Activated T-cell treated with anti-CD3 and anti-CD28 coated beads, Interleukin-2, amount 50 U/mL, for 48 hours (primary cell): ENCODE measurements around the gene ITGAX.

Source experiments
- DNase-seq, 2 experiments: peaks; one replicate each; pipeline ENCODE4 v3.0.0-alpha.2; 2020

ITGAX gene

DNA sequence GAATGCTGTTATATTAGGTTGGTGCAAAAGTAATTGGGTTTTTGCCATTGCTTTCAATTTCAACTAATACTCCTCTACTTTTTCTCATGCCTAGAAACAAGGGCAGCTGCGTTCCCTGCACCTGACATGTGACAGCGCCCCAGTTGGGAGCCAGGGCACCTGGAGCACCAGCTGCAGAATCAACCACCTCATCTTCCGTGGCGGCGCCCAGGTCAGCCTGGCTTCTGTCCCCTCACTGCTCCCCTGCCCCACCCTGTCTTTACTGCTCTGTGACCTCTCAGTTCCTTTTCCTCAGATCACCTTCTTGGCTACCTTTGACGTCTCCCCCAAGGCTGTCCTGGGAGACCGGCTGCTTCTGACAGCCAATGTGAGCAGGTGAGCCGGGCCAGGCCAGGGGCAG is 21.7 kb downstream of the ITGAX start:
- no peak for DNase-seq

DNA sequence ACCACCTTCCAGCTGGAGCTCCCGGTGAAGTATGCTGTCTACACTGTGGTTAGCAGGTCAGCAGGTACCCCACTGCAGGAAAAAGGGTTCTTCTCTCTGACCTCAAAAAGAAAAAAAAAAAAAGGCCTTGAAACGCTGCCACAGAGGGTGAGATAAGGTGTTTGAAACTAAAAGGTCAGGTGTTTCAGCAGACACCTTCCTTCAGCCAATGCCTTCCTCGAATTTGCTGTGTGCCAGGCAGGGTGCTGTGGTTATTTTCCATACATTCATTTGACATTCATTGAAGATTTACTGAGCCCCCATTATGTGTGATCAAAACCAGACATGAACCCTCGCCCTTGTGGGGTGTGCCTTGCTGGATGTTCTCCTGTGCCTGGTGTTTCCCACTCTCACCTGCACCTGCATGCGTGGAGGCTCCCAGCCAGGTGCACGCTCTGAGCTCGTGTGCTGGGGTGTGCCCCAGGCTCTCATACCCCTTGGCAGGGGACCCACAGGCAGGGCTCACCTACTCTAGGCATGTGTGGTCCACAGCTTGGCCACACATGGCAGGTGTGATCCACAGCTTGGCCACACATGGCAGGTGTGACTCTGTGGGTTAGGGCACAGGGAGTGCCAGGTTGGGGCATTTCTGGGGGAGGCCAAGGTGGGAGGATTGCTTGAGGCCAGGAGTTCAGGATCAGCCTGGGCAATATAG is 22.4 kb downstream of the ITGAX start:
- no peak for DNase-seq

DNA sequence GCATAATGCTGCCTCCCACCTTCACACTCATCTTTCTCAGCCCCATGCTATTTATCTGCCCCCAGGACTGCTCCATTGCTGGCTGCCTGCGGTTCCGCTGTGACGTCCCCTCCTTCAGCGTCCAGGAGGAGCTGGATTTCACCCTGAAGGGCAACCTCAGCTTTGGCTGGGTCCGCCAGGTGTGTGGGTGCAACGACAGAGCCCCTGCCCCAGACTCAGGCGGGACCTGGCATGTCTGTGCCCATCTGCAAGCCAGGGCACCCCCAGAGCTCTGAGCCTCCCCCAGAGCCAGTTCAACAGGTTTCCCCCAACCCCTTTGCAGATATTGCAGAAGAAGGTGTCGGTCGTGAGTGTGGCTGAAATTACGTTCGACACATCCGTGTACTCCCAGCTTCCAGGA is 25.2 kb downstream of the ITGAX start:
- DNase-seq = no peak

DNA sequence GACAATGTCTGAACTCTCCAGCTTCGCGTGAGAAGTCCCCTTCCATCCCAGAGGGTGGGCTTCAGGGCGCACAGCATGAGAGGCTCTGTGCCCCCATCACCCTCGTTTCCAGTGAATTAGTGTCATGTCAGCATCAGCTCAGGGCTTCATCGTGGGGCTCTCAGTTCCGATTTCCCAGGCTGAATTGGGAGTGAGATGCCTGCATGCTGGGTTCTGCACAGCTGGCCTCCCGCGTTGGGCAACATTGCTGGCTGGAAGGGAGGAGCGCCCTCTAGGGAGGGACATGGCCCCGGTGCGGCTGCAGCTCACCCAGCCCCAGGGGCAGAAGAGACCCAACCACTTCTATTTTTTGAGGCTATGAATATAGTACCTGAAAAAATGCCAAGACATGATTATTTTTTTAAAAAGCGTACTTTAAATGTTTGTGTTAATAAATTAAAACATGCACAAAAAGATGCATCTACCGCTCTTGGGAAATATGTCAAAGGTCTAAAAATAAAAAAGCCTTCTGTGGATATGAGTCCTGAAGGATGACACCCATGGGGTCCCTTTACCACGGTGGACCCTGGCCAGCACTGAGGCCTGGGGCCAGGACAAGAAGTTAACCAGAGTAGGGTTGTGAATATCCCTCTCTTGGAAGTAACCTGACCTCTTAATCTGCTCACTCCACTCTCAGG is 27.6 kb downstream of the ITGAX start:
- DNase-seq = peak; percentile 69 to 81

DNA sequence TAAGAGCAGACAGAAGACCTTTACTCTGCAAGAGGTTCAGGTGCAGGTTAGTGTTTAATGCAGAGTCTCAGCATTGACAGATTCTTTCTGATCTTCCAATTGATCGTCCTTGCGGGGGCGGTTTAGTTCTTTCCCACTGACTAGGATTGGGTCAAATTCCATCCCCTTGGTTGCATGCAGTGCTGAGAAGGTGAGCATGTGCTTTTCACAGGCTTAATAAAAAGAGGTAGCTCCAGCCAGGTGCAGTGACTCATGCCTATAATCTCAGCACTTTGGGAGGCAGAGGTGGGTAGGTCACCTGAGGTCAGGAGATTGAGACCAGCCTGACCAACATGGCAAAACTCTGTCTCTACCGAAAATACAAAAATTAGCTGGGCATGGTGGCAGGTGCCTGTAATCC is 30.7 kb downstream of the ITGAX start:
- DNase-seq = peak in 1 of 2 experiments; percentile 26

DNA sequence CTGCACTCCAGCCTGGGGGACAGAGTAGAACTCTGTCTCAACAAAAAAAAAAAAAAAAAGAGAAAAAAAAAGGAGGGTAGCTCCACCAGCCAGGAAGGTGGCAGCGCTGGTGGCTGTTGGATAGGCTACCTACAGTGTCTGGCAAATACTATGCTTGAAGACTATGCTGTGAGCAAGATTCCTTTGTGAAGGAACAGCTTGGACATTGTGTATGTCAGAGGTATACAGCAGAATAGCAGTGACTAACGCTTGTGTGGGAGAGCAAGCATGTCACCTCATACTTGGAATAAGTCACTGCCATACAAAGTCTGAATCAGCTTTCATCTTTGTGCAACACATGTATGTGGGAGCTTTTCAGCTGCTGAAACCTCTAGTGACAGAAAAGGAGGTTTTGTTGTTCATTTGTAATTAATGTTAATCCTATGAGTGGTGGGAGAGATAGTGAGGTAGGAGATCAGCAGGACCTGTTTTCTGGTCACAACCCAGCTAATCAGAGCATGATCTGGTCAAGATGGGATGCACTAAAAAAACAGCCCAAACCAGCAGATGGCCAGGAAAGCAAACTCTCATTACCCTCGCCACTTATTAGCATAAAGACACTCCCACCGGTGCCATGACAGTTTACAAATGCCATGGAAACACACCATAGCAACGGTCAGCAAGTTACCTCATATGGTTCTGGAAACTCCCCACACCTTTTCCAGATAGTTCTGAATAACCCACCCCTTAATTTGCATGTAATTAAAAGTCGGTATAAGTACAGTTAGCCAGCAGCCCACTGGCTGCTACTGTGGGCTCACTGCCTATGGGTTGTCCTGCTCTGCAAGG is 31.4 kb downstream of the ITGAX start:
- peak; percentile 44 to 51 for DNase-seq

DNA sequence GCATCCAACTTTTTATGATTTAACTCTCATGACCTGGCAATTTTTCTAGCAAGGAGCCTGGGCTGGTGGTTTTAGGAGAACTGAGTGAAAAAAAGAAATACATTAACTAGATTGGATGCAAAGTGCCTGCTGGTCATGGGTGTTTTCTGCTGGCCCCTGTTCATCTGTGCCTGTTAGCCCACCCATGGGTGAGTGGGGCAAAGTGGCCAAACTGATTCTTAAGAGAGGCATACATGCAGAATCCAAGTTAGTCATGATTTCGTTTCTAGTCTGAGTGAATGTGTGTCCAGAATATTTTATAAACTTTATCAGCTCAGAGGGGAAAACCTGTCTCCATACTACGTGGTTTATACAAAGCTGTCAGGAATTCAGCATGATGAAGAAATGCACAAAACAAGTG is 33.6 kb downstream of the ITGAX start:
- DNase-seq = no peak

DNA sequence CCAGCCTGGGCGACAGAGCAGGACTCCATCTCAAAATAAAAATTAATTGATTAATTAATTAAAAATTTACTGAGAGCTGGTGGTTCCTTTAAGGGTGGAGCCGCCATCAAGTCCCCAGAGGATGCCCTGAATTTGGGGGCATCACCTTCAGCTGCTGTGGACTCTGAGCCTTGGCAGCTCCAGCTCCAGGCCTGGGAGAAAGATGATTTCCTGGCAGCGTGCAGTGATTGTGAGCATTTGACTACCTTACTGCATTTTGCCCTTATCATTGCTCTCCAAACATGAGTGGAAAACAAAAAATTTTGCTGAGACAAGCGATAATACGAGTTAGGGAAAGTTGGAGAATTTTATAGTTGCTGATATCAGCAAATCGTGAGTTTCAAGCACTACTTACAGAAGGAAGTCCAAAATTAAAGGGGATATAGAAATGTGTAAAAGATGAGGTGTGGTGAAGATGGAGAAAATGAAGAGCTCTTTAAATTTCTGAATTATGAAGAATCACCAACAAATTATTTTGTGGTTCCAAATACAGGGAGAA is 35.6 kb downstream of the ITGAX start:
- DNase-seq = no peak

DNA sequence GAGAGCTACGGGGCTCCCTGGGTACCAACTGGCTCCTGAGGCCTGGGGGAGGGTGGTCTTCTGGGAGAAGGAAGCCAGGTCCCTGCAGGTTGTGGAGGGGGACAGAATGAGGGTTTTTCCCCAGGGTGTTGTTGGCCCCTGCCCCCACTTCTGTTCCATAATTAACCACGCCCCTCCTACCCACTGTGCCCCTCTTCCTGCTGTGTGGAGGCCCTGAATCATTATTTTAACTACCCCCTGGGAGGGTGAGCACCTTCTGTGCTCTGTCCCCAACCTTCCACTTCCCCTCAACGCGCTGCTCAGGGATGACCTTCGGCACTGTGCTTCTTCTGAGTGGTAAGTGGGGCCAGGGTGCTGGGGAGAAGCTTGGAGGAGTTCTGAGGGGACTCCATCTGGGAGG is 38.1 kb downstream of the ITGAX start, which contains the start of gene ITGAD:
Gene ITGAD (plus strand): TSS at position 280 of the 400 bp plus-strand sequence. CDS start 26 bp downstream, at position 306.
- no peak for DNase-seq

DNA sequence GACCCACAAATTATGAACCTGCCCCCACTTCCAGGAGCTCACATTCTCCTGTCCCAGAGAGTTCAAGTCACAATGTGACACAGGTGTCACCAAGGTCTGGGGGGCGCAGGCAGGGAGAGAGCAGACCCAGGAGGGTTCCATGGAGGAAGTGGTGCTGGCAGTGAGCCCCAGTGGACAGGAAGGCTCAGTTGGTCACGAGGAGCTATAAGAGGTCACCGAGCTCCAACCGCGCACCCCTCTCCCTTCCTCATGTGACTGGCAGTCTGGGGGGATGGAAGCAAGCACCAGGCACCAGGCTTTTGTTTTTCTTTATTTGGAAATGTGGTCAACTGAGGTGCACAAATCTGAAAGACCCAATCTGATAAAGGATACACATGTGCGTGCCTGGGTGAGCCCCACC is 40.7 kb downstream of the ITGAX start:
- DNase-seq = no peak

DNA sequence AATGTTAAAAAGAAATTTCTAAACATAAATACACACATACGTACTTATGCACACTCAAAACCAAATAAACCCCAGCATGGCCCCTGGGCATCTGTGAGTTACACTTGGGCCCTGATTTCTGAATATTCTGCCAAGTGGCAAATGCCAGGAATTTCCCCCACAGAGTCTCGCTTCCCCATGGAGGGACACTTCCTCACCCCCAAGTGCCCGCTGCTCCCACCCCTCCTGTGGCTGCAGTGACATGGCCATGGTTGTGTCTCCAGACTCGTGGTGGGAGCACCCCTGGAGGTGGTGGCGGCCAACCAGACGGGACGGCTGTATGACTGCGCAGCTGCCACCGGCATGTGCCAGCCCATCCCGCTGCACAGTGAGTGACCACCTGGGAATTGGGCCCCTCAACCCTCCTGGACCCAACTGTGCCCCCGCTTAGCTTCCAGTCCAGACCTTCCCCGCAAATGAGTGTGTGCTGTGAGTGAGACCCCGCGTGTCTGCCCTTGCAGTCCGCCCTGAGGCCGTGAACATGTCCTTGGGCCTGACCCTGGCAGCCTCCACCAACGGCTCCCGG is 42.2 kb downstream of the ITGAX start:
- no peak for DNase-seq

DNA sequence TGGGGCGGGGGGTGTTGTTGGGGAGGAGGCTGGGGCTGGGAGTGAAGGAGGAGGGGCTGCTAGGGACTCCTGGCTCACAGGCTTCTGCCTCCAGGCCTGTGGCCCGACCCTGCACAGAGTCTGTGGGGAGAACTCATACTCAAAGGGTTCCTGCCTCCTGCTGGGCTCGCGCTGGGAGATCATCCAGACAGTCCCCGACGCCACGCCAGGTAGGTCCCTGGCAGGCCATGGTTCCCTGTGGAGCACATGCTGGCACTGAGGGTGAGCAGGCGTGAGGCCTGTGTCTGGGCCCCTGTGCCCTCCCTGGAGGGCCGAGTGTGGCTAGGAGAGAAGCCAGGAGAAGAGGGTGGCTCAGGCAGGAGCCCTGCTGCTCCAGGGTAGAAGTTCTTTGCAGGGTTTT is 42.7 kb downstream of the ITGAX start:
- DNase-seq = no peak

DNA sequence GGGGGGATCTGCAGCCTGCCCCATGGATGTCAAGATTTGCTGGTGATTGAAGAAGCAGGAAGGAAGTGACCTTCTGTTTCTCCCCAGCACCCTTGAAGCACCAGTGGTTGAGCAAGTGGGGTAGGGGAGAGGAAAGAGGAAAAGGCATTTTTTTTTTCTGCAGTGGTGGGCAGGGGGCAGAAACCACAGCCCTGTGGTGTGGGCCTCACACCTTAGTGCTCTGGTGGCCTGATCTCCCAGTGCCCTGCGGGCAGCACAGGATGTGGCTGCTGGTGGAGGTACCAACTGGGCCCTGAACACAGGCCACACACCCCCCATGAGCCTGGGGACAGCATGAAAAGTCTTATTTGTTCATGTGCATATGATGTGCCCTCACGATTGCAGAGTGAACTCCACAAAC is 45.2 kb downstream of the ITGAX start:
- no peak for DNase-seq

DNA sequence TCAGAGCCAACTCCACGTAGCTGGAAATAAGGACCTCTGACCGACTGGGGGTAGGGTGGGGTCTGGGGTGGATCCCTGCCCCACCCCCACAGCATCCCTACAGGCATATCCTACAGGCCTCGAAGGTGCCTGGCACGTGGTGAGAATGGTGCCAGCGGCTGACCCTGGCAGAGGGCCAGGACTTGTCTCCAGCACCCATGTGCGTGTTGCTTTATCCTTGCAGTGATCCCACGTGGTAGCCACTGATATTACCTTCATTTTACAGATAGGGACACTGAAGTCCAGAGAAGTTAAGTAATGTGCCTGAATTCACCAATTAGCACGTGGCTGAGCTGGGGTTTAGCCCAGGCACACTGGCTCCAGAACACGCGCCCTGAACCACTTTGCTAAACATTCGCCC is 46.5 kb downstream of the ITGAX start:
- DNase-seq = no peak

DNA sequence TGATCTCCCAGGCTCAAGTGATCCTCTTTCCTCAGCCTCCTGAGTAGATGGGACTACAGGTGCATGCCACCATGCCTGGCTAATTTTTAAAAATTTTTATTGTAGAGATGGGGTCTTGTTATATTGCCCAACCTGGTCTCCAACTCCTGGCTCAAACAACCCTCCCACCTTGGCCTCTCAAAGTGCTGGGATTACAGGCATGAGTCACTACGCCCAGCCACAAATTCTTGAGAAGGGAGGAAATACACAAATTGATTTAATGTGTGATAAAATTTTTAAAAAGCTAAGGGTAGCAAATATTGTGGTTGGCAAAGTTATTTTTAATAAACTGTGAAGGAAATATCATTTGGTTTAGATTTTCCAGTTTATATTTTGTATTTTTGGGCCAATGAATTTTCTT is 47.7 kb downstream of the ITGAX start:
- DNase-seq = no peak

DNA sequence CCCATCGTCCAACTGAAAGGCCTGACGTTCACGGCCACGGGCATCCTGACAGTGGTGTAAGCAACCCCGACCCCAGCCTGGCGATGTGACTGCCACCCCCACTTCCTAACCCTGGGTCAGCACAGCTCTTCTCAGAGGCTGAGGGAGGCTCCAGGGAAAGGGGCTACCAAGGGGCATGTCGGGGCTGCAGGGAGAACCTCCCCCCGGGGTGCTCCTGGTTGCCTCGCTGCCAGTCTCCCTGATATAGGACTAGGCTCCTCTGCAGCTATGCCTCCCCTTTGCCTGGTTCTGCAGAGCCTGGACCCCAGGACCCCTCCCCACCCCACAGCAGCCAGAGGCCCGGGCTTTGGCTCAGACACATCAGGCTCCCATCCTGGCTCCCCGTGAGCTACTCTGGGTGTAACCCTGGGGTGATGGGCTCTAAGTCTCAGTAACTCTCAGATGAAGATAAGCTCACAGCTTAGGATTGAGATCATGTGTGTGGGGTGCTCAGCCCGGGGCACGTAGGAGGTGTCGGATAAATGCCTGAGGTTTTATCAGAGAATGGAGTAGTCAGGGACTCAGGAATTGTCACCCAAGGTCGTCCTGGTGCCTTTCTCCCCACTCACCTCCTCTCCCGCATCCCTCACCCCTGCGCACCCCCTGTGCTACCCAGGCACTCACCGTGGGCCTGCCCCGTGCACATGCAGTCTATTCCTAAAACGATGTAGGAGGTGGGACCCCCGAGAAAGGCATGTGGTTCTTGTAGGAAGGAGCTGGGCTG is 48.8 kb downstream of the ITGAX start:
- no peak for DNase-seq

DNA sequence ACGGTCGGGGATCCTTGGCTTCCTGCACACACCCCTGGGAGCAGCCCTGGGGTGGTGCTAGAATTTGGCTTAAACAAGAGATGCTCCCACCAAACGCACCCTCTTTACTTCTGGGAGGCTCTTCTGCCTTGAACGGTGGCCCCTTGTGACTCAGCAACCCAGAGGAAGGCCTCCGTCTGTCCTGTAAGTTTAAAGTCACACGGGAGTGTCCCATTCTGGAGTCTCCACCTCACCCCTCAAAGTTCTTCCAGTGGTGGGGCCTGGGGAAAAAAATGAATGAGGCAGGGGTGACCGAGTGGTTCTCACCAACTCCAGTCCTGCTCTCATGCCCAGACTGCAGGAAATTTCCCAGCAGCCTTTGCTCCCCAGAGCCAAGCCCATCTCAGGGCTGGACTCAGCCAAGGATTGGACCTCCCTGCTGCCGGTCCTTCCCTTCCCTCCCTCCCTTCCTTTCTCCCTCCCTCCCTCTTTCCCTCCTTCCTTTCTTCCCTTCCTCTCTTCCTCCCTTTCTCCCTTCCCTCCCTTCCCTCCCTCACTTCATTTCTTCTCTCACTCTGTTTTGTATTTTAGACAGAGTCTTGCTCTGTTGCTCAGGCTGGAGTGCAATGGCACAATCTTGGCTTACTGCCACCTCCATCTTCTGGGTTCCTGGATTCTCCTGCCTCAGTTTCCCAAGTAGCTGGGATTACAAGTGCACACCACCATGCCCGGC is 49.5 kb downstream of the ITGAX start:
- no peak for DNase-seq

DNA sequence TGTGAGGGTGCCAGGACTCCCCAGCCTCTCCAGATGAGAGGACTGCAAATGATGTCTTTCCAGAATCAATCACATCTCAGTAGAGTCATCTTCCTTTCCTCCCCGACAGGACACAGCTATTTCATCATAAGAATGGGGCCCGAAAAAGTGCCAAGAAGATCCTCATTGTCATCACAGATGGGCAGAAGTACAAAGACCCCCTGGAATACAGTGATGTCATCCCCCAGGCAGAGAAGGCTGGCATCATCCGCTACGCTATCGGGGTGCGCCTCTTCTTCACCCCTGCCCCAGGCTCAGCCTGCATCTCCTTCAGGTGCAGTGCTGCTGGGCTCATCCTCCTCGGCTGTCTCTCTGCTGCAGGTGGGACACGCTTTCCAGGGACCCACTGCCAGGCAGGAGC is 52.4 kb downstream of the ITGAX start:
- DNase-seq = no peak

DNA sequence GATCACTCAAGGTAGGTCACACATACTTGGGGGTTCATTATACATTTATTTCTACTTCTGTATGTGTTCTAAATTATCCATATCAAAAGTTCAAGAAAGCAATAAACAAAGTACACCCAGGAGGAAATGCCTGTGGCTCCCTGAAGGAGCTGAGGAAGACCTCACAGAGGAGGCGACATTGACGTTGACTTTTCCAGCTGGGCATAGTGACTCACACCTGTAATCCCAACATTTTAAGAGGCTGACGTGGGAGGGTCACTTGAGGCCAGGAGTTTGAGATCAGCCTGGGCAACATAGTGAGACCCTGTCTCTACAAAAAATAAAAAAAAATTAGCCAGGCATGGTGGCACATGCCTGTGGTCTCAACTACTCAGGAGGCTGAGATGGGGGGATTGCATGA is 54.5 kb downstream of the ITGAX start:
- no peak for DNase-seq

DNA sequence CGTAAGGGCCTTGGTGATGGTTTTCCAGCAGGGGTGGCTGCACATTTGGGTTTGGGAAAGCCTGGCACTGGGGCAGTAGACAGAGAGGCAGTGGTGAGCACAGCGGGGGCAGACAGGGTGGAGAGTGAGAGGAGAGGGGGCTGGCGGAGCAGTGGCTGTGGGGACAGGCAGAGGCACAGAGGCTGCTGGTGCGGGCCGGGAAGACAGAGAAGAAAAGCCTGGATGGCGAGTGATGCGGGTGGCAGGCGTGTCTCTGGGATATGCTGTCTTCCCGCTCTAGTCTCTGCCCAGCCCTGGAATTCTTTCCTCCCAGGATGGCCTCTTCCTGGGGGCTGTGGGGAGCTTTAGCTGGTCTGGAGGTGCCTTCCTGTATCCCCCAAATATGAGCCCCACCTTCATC is 55.1 kb downstream of the ITGAX start:
- no peak for DNase-seq

DNA sequence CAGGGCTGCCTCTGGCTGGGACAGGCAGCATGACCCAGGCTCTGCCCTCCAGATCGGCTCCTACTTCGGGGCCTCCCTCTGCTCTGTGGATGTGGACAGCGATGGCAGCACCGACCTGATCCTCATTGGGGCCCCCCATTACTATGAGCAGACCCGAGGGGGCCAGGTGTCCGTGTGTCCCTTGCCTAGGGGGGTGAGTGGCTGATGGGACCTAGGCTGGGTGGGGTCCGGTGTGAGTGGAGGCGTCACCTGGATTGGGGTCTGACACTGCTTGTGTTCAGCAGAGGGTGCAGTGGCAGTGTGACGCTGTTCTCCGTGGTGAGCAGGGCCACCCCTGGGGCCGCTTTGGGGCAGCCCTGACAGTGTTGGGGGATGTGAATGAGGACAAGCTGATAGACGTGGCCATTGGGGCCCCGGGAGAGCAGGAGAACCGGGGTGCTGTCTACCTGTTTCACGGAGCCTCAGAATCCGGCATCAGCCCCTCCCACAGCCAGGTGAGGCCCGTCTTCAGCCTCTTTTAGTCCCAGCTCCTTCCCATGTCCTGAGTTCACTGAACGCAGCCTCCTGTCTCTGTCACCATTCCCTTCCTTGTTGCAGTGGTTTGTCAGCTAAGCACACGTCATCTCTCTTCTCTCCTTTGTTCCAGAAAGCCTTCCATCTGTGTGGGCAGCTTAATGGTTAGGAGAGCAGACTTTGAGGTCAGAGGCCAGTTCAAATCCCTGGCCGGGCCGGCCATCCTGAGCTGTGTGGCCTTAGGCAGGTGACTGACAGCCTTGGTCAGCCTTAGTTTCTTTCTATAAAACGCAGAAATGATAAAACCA is 56.3 kb downstream of the ITGAX start:
- no peak for DNase-seq
